ENCODE results near the gene STING1.
"Not testable (repeated sequence)": the region's sequence is repeated elsewhere in the genome, so short reads cannot be mapped to it uniquely, and the experiment has no call there.

Gene STING1

GRCh38 chr5:139453683-139454567 is 28.6 kb downstream of the STING1 start:
- no peaks in the 10 kb centered on the region for H3K9me3 ChIP-seq (ENCODE audit: control insufficient read depth, insufficient read depth, low read length)
- no peak overlapping the region for H3K27ac ChIP-seq (ENCODE audit: low read length)
- H3K4me3 ChIP-seq (ENCODE audit: low read length) = no peak overlapping the region
- no peaks in the 10 kb centered on the region for H3K27me3 ChIP-seq (ENCODE audit: control insufficient read depth, insufficient read depth, low read length)
- H3K36me3 ChIP-seq (ENCODE audit: control insufficient read depth, insufficient read depth, low read length) = 0 out of 2 replicates have a peak, but pooled peaks cover 5% of the 10 kb centered on the region
- WGBS (ENCODE audit: insufficient coverage, insufficient read length) = 99% methylated on average over 3 of the region's 3 CpGs
- DNase-seq (ENCODE audit: low read depth, low spot score) = no peak
- H3K4me1 ChIP-seq (ENCODE audit: control insufficient read depth, insufficient read depth, low read length) = no peaks in the 10 kb centered on the region

- Histone ChIP-seq H3K27me3 (ENCODE audit: control insufficient read depth, insufficient read depth, low read length) (no peaks in the 10 kb centered on the region), H3K27ac (ENCODE audit: low read length) (no peak overlapping the region), H3K9me3 (ENCODE audit: control insufficient read depth, insufficient read depth, low read length) (no peaks in the 10 kb centered on the region), H3K4me1 (ENCODE audit: control insufficient read depth, insufficient read depth, low read length) (no peaks in the 10 kb centered on the region), H3K36me3 (ENCODE audit: control insufficient read depth, insufficient read depth, low read length) (0 out of 2 replicates have a peak, but pooled peaks cover 5% of the 10 kb centered on the region), H3K4me3 (ENCODE audit: low read length) (no peak overlapping the region)
- WGBS (ENCODE audit: insufficient coverage, insufficient read length) = 100% methylated on average over 3 of the region's 3 CpGs
- DNase-seq (ENCODE audit: low read depth, low spot score) = no peak
These were observed 30.5 kb downstream of the STING1 start for GRCh38 chr5:139451878-139452660.

- DNase-seq (ENCODE audit: low read depth, low spot score) = no peak
- H3K4me3 ChIP-seq (ENCODE audit: low read length) = no peak overlapping the region
- no peak overlapping the region for H3K27ac ChIP-seq (ENCODE audit: low read length)
- WGBS (ENCODE audit: insufficient coverage, insufficient read length) = 100% methylated on average over 2 of the region's 2 CpGs
- H3K4me1 ChIP-seq (ENCODE audit: control insufficient read depth, insufficient read depth, low read length) = no peaks in the 10 kb centered on the region
- H3K9me3 ChIP-seq (ENCODE audit: control insufficient read depth, insufficient read depth, low read length) = no peaks in the 10 kb centered on the region
- H3K36me3 ChIP-seq (ENCODE audit: control insufficient read depth, insufficient read depth, low read length) = 0 out of 2 replicates have a peak, but pooled peaks cover 5% of the 10 kb centered on the region
- no peaks in the 10 kb centered on the region for H3K27me3 ChIP-seq (ENCODE audit: control insufficient read depth, insufficient read depth, low read length)
These were observed 31.4 kb downstream of the STING1 start for GRCh38 chr5:139451176-139451575.

- Histone ChIP-seq H3K36me3 (ENCODE audit: control insufficient read depth, insufficient read depth, low read length) (0 out of 2 replicates have a peak, but pooled peaks cover 3% of the 10 kb centered on the region), H3K27me3 (ENCODE audit: control insufficient read depth, insufficient read depth, low read length) (no peaks in the 10 kb centered on the region), H3K9me3 (ENCODE audit: control insufficient read depth, insufficient read depth, low read length) (no peaks in the 10 kb centered on the region), H3K4me3 (ENCODE audit: low read length) (no peak overlapping the region), H3K27ac (ENCODE audit: low read length) (no peak overlapping the region), H3K4me1 (ENCODE audit: control insufficient read depth, insufficient read depth, low read length) (no peaks in the 10 kb centered on the region)
- WGBS (ENCODE audit: insufficient coverage, insufficient read length) = no CpG with 5 or more reads among the region's 5 CpGs
- DNase-seq (ENCODE audit: low read depth, low spot score) = no peak
These were observed 35.4 kb downstream of the STING1 start for GRCh38 chr5:139446956-139447779.

- H3K27me3 ChIP-seq (ENCODE audit: control insufficient read depth, insufficient read depth, low read length) = no peaks in the 10 kb centered on the region
- no peaks in the 10 kb centered on the region for H3K9me3 ChIP-seq (ENCODE audit: control insufficient read depth, insufficient read depth, low read length)
- no peak overlapping the region for H3K27ac ChIP-seq (ENCODE audit: low read length)
- WGBS (ENCODE audit: insufficient coverage, insufficient read length) = no CpG with 5 or more reads among the region's 7 CpGs
- DNase-seq (ENCODE audit: low read depth, low spot score) = no peak
- H3K4me1 ChIP-seq (ENCODE audit: control insufficient read depth, insufficient read depth, low read length) = no peaks in the 10 kb centered on the region
- H3K36me3 ChIP-seq (ENCODE audit: control insufficient read depth, insufficient read depth, low read length) = no peaks in the 10 kb centered on the region
- H3K4me3 ChIP-seq (ENCODE audit: low read length) = no peak overlapping the region
These were observed 37.0 kb downstream of the STING1 start for GRCh38 chr5:139445325-139446170.

GRCh38 chr5:139443831-139444453 is 38.6 kb downstream of the STING1 start:
- H3K27me3 ChIP-seq (ENCODE audit: control insufficient read depth, insufficient read depth, low read length) = no peaks in the 10 kb centered on the region
- no peaks in the 10 kb centered on the region for H3K36me3 ChIP-seq (ENCODE audit: control insufficient read depth, insufficient read depth, low read length)
- H3K4me1 ChIP-seq (ENCODE audit: control insufficient read depth, insufficient read depth, low read length) = peaks cover 1% of the 10 kb centered on the region; the same call in 1 of the 2 replicates
- no peak overlapping the region for H3K4me3 ChIP-seq (ENCODE audit: low read length)
- no CpG with 5 or more reads among the region's 4 CpGs for WGBS (ENCODE audit: insufficient coverage, insufficient read length)
- H3K9me3 ChIP-seq (ENCODE audit: control insufficient read depth, insufficient read depth, low read length) = no peaks in the 10 kb centered on the region
- H3K27ac ChIP-seq (ENCODE audit: low read length) = no peak overlapping the region
- no peak for DNase-seq (ENCODE audit: low read depth, low spot score)

GRCh38 chr5:139440416-139440815 is 42.1 kb downstream of the STING1 start:
- not testable (repeated sequence) for H3K4me1 ChIP-seq (ENCODE audit: control insufficient read depth, insufficient read depth, low read length); H3K4me3 ChIP-seq (ENCODE audit: low read length); H3K27me3 ChIP-seq (ENCODE audit: control insufficient read depth, insufficient read depth, low read length); H3K9me3 ChIP-seq (ENCODE audit: control insufficient read depth, insufficient read depth, low read length); DNase-seq (ENCODE audit: low read depth, low spot score); H3K27ac ChIP-seq (ENCODE audit: low read length); H3K36me3 ChIP-seq (ENCODE audit: control insufficient read depth, insufficient read depth, low read length)
- WGBS (ENCODE audit: insufficient coverage, insufficient read length) = no CpG with 5 or more reads among the region's 17 CpGs

GRCh38 chr5:139439013-139439903 is 43.3 kb downstream of the STING1 start, which contains the start of gene DNAJC18:
TSS of gene DNAJC18 (minus strand) at chr5:139439525. CDS start at chr5:139439445, 80 bp downstream.
- Histone ChIP-seq H3K9me3 (ENCODE audit: control insufficient read depth, insufficient read depth, low read length) (no peaks in the 10 kb centered on the region), H3K4me1 (ENCODE audit: control insufficient read depth, insufficient read depth, low read length) (peaks cover 1% of the 10 kb centered on the region; the same call in 1 of the 2 replicates), H3K4me3 (ENCODE audit: low read length) (peak within 1 kb of the TSS; percentile 76; the same call in 1 of the 2 replicates), H3K36me3 (ENCODE audit: control insufficient read depth, insufficient read depth, low read length) (no peaks in the 10 kb centered on the region), H3K27ac (ENCODE audit: low read length) (no peak within 1 kb of the TSS), H3K27me3 (ENCODE audit: control insufficient read depth, insufficient read depth, low read length) (no peaks in the 10 kb centered on the region)
- no CpG with 5 or more reads among the region's 49 CpGs for WGBS (ENCODE audit: insufficient coverage, insufficient read length)
- peak; percentile 93 for DNase-seq (ENCODE audit: low read depth, low spot score)

All from iPS DF 6.9 (cell line).